Ovary (tissue), 9 donors: ENCODE data around the gene CARS2. TPM values are rescaled to one million over a fixed set of nuclear protein-coding genes. Genes with fewer than 3 reads are reported as not detected.
"Not testable (repeated sequence)": the region's sequence is repeated elsewhere in the genome, so short reads cannot be mapped to it uniquely, and the experiment has no call there.

Experiments
- DNase-seq, 5 donors: peaks; one replicate each; pipeline ENCODE4 v3.0.0-alpha.2; 2019 to 2020
- H3K27ac ChIP-seq, 2 donors: fragments of 200-600 bp; one replicate each; pipeline versions ENCODE4 v1.5.1 to v1.8.0; 2019 to 2022
- H3K27me3 ChIP-seq: fragments of 200-600 bp; one replicate; pipeline ENCODE4 v1.8.0; 2022
- H3K36me3 ChIP-seq: fragments of 200-600 bp; sonication (generic); one replicate; pipeline ENCODE4 v1.5.1; 2019
- H3K4me1 ChIP-seq: one replicate; pipeline ENCODE4 v1.8.1; 2013; ENCODE audit warnings: mild to moderate bottlenecking, moderate library complexity; ENCODE audit not compliant: insufficient read depth
- H3K4me3 ChIP-seq: fragments of 200-600 bp; sonication (generic); one replicate; pipeline ENCODE4 v1.5.1; 2017
- H3K9me3 ChIP-seq, 2 donors: fragments of 200-600 bp in 1 of 2; sonication (generic) in 1 of 2; one replicate each; pipeline versions ENCODE4 v1.5.1 to v1.8.1; 2013 to 2019; ENCODE audit warnings: mild to moderate bottlenecking in 1 of 2, moderate library complexity in 1 of 2
- CTCF ChIP-seq, 3 donors: fragments of 450-650 bp in 2 of 3; fragments of 200-600 bp in 1 of 3; IDR thresholded peaks; one replicate each; pipeline versions ENCODE4 v1.5.1 to v1.8.0; 2016 to 2022; ENCODE audit warnings: antibody characterized with exemption in 3 of 3, mild to moderate bottlenecking in 1 of 3
- EP300 ChIP-seq: sonication (generic); formaldehyde crosslinking; IDR thresholded peaks from one replicate; pipeline ENCODE4 v1.6.1; 2017; ENCODE audit warnings: antibody characterized with exemption
- POLR2A ChIP-seq: fragments of 450-650 bp; IDR thresholded peaks from one replicate; pipeline ENCODE4 v1.6.1; 2017; ENCODE audit warnings: antibody characterized with exemption, mild to moderate bottlenecking, moderate library complexity
- WGBS, 3 donors: extraction: QIAGEN DNeasy Blood & Tissue Kit in 1 of 3; methylation state at CpG; one replicate each; pipeline versions ENCODE4 v1.1.5 to v1.1.7; 2013 to 2017; 5-methylcytosine and 5-hydroxymethylcytosine counted together
- intact Hi-C, 4 donors: fragments of 100-400 bp; cut with DNase I; formaldehyde crosslinking; loops; one replicate each; pipeline versions ENCODE4 v1.11.0 to v1.15.1; 2022 to 2023
- polyA plus RNA-seq, 2 donors: library from polyadenylated mRNA; stranded (reverse); fragments of 200-250 nt in 1 of 2; fragments of 350-450 nt in 1 of 2; fragmentation: Illumina TruSeq in 1 of 2; extraction: RNeasy Lipid Tissue Mini Kit (QIAGEN cat#74804) in 1 of 2; gene quantifications; one replicate each; pipeline ENCODE4 v1.2.3, GENCODE V29; 2013 to 2014
- total RNA-seq, 7 donors: library from RNA; depleted of rRNA in 2 of 7; stranded (reverse); fragments of >200 nt in 2 of 7; fragmentation: NEBNext Ultra II Directional in 3 of 7; extraction: Animal tissue kit (Norgen Biotek cat#: 25700) in 3 of 7; gene quantifications; one replicate each; pipeline versions ENCODE4 v1.1.0 to v1.2.4, GENCODE V29; 2016 to 2023
- donor health status: DM: no; HTN: no; CAD: no; lungs with moderate emphysema.
- donor health status: DM: no; HTN: no; CAD: no.
- donor health status: Bipolar disorder and iron deficiency.
- donor health status: DM: yes; HTN: yes; CAD: no.
- donor health status: DM: no; HTN: no; CAD: no.
- donor health status: DM: yes; HTN: yes; CAD: no.

CARS2 gene
- total and polyA plus RNA-seq, 9 donors, result 34.1 to 65.2 (median 44.3) TPM

GRCh38 chr13:110633776-110634175 is 72.1 kb downstream of the CARS2 start:
- intact Hi-C loops, result loop anchor here in 1 of 4 donors (10.0 kb wide), 1 partner anchor 71 kb away; the partner anchor contains the start of gene CARS2
- 66 to 77% (median 68%) methylated on average over 8 of the region's 8 CpGs for WGBS, 3 donors
- TF ChIP-seq EP300 (no peak), CTCF (IDR thresholded peaks at IDR 0.05) (no peak), POLR2A (no peak)
- no peaks in the 10 kb centered on the region for H3K9me3 ChIP-seq
- H3K27me3 ChIP-seq, result no peaks in the 10 kb centered on the region
- no peaks in the 10 kb centered on the region for H3K36me3 ChIP-seq
- H3K4me1 ChIP-seq, result peaks cover 7% of the 10 kb centered on the region
- no peak overlapping the region for H3K4me3 ChIP-seq
- H3K27ac ChIP-seq, result no peak overlapping the region
- DNase-seq, result no peak

GRCh38 chr13:110632255-110632654 is 73.7 kb downstream of the CARS2 start:
- H3K27ac ChIP-seq, H3K27me3 ChIP-seq, H3K4me3 ChIP-seq, H3K9me3 ChIP-seq, H3K36me3 ChIP-seq, H3K4me1 ChIP-seq: not testable (repeated sequence)
- DNase-seq, result peak in 1 of 5 donors; percentile 20
- intact Hi-C loops, result loop anchor here in 1 of 4 donors (10.0 kb wide), 1 partner anchor 73 kb away; the partner anchor contains the start of gene CARS2
- whole genome bisulfite sequencing, 3 donors, result 88 to 96% (median 92%) methylated on average over 15 of the region's 15 CpGs

DNA sequence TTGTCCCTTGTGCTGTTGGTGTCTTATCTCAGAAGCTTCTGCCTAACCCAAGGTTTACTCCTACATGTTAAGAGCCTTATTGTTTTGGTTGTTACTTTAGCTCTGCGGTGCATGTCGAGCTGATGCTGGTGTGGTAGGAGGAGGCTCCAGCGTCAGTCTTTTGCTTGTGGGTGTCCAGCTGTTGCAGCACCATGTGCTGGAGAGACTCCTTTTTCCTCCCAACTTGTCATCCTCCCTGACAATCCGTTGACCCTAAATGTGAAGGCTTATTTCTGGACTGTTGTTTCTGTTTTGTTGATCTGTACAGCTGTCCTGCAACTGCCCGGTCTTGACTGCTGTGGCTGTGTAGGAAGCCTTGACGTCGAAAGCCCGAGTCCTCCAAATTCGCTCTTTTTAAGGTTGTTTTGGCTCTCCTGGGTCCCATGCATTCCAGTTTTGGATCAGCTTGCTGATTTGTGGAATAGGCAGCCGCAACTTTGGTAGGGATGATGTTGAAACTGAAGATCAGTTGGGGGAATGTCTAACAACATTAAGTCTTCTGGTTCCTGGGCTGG is 75.3 kb downstream of the CARS2 start:
- WGBS, 3 donors, result 8 to 18% (median 8%) methylated on average over 10 of the region's 10 CpGs
- Histone ChIP-seq H3K27me3 (no peaks in the 10 kb centered on the region), H3K4me1 (peaks cover 12% of the 10 kb centered on the region), H3K9me3 (no peaks in the 10 kb centered on the region), H3K4me3 (no peak overlapping the region), H3K27ac (peak overlapping the region in 1 of 2 donors; percentile 7), H3K36me3 (no peaks in the 10 kb centered on the region)
- DNase-seq, result peak in 1 of 5 donors; percentile 56
- intact Hi-C loops, result loop anchor here in 1 of 4 donors (10.0 kb wide), 1 partner anchor 74 kb away; the partner anchor contains the start of gene CARS2
- no peak for TF ChIP-seq POLR2A
- no peak for TF ChIP-seq CTCF (IDR thresholded peaks at IDR 0.05)
- no peak for TF ChIP-seq EP300

DNA sequence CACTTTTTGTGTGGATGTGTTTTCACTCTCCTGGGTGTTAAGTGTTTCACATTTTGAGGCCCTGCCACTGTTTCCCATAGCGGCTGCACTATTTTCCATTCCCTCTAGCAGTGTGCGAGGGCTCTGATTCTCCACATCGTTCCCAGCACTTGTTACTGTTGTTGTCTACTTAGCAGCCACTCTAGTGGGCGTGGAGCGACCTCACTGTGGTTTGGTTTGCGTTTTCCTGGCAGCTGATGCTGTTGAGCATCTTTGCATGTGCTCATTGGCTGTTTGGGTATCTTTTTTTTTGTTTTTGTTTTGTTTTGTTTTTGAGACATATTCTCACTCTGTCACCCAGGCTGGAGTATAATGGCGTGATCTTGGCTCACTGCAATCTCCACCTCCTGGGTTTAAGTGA is 76.2 kb downstream of the CARS2 start:
- Histone ChIP-seq H3K36me3 (no peaks in the 10 kb centered on the region), H3K9me3 (no peaks in the 10 kb centered on the region), H3K27ac (no peak overlapping the region), H3K4me3 (no peak overlapping the region), H3K27me3 (no peaks in the 10 kb centered on the region), H3K4me1 (peaks cover 20% of the 10 kb centered on the region)
- DNase-seq, result peak in 1 of 5 donors; percentile 45
- 60 to 70% (median 64%) methylated on average over 7 of the region's 7 CpGs for WGBS, 3 donors
- intact Hi-C loops, result loop anchor here in 1 of 4 donors (10.0 kb wide), 1 partner anchor 75 kb away; the partner anchor contains the start of gene CARS2
- TF ChIP-seq EP300 (no peak), CTCF (IDR thresholded peaks at IDR 0.05) (no peak), POLR2A (no peak)

- intact Hi-C loops, result no loop called here
- Histone ChIP-seq H3K4me1 (peaks cover 18% of the 10 kb centered on the region), H3K27me3 (no peaks in the 10 kb centered on the region), H3K27ac (no peak overlapping the region), H3K9me3 (no peaks in the 10 kb centered on the region), H3K36me3 (no peaks in the 10 kb centered on the region), H3K4me3 (no peak overlapping the region)
- WGBS, 3 donors, result 63 to 79% (median 76%) methylated on average over 19 of the region's 19 CpGs
- TF ChIP-seq EP300, result no peak
- no peak for TF ChIP-seq CTCF (IDR thresholded peaks at IDR 0.05)
- TF ChIP-seq POLR2A, result no peak
- peak in 2 of 5 donors; percentile 8 to 26 for DNase-seq
Measured at GRCh38 chr13:110628952-110629701, 76.8 kb downstream of the CARS2 start.
